Astrocyte of the cerebellum (primary cell): Measurements from ENCODE around the gene ARTN.

Experiments
- DNase-seq: peaks from one replicate; pipeline ENCODE4 v3.0.0-alpha.2; 2011; ENCODE audit warnings: low read depth
- H3K4me3 ChIP-seq: 2 replicates; pipeline ENCODE4 v1.5.1; 2011; ENCODE audit warnings: mild to moderate bottlenecking, low read depth, low read length, moderate library complexity
- in situ Hi-C: cut with HindIII; loops from 2 replicates; pipeline ENCODE4 v1.10.0; 2017; ENCODE audit warnings: low sequenced_read_pairs
- TF ChIP-seq, protein P1 (sequence below): IDR thresholded peaks from 2 replicates; pipeline ENCODE4 v1.5.1; 2012; ENCODE audit warnings: low read length, low read depth, moderate library complexity, mild to moderate bottlenecking; ENCODE audit errors: missing control alignments

The ARTN gene, protein sequence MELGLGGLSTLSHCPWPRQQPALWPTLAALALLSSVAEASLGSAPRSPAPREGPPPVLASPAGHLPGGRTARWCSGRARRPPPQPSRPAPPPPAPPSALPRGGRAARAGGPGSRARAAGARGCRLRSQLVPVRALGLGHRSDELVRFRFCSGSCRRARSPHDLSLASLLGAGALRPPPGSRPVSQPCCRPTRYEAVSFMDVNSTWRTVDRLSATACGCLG

DNA sequence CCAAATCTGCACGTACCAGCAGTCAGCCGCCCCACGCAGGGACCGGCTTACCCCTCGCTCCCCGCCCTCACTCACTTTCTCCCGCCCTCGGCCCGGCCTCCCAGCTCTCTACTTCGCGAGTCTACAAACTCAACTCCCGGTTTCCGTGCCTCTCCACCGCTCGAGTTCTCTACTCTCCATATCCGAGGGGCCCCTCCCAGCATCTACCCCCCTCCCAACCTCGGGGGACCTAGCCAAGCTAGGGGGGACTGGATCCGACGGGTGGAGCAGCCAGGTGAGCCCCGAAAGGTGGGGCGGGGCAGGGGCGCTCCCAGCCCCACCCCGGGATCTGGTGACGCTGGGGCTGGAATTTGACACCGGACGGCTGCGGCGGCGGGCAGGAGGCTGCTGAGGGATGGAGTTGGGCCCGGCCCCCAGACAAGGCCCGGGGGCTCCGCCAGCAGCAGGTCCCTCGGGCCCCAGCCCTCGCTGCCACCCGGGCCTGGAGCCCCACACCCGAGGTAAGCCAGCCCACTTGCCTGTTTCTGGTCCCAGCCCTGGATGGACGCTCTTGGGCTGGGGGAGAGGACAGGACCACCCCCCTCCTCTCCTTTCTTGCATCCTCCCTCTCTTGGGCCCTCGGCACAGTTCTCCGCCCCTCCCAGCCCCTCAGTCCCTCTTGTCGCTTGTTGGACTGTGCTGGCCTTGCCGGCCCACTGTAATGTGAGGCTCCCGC is at the start of gene ARTN:
ARTN (plus strand) TSS at position 416 of the 715 bp plus-strand sequence. CDS start 1,856 bp downstream, outside the sequence.
- DNase-seq: no peak
- TF ChIP-seq, protein P1, sequence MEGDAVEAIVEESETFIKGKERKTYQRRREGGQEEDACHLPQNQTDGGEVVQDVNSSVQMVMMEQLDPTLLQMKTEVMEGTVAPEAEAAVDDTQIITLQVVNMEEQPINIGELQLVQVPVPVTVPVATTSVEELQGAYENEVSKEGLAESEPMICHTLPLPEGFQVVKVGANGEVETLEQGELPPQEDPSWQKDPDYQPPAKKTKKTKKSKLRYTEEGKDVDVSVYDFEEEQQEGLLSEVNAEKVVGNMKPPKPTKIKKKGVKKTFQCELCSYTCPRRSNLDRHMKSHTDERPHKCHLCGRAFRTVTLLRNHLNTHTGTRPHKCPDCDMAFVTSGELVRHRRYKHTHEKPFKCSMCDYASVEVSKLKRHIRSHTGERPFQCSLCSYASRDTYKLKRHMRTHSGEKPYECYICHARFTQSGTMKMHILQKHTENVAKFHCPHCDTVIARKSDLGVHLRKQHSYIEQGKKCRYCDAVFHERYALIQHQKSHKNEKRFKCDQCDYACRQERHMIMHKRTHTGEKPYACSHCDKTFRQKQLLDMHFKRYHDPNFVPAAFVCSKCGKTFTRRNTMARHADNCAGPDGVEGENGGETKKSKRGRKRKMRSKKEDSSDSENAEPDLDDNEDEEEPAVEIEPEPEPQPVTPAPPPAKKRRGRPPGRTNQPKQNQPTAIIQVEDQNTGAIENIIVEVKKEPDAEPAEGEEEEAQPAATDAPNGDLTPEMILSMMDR: no peak
- H3K4me3 ChIP-seq: peak within 1 kb of the TSS; percentile 39
- in situ Hi-C loops: no loop called here

DNA sequence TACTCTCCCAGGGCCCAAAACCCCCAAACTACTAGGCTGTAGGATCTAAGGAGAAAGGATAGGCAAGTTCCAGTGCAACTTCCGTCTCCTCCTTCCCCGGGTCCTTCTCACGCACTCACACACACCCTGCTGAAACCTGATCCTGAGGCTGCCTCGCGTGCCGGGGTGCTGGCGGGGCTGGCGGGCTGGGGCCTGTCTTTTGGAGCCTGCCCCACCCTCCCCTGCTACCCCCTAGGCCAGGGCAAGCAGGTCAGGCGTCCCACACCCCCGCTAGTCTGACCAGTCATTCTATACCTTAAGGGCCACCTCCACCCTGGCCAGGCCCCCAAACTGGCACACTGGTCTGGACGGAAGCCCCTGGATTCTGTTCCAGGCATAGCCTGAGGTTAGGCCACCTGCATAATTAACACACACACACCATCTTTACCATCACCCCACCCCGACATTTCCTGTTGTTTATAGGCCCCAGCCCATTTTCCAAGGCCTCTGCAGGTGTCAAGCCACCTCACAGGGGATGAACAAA is 48.3 kb upstream of the ARTN start:
- DNase-seq: no peak
- in situ Hi-C loops: no loop called here

DNA sequence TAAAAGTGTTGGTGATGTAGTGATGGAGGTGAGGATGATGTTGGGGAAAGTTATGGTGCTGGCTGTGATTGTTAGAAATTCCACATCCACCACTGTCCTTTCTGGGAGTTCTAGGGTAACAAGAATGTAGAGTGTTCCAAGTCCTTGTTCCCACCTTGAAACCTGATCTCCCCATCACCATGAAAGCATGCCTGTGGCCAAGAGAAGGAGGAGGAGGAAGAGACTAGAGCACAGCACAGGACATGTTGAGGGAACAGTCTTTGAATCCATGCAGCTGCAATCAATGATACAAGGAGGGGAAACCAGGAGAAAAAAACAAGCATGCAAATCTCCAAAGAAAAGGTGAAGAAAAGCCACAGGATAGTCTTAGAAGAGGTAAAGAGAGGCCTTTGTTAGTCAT is 45.9 kb upstream of the ARTN start:
- in situ Hi-C loops: no loop called here
- TF ChIP-seq, protein P1: no peak
- DNase-seq: no peak
- no peak overlapping the region for H3K4me3 ChIP-seq

More for the DNA sequence above, 48.3 kb upstream of the ARTN start:
- TF ChIP-seq, protein P1: no peak
- no peak overlapping the region for H3K4me3 ChIP-seq

DNA sequence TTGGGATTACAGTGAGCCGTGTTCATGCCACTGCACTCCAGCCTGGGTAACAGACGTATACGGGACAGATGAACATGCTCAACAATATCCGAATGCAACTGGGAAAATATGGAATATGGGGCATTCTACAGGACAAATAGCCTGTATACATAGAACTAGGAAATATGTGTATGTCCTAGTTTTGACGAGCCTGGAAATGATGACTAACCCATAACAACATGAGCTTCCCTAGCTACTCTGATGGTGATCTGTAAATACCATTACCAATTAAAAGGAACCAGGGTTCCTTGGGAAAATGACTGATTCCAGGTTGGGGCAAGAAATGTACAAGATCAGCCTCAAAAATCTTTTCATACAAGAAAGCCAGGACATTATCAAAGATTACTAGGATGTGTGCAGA is 42.8 kb upstream of the ARTN start:
- in situ Hi-C loops: no loop called here
- TF ChIP-seq, protein P1: no peak
- DNase-seq: no peak
- H3K4me3 ChIP-seq: no peak overlapping the region

DNA sequence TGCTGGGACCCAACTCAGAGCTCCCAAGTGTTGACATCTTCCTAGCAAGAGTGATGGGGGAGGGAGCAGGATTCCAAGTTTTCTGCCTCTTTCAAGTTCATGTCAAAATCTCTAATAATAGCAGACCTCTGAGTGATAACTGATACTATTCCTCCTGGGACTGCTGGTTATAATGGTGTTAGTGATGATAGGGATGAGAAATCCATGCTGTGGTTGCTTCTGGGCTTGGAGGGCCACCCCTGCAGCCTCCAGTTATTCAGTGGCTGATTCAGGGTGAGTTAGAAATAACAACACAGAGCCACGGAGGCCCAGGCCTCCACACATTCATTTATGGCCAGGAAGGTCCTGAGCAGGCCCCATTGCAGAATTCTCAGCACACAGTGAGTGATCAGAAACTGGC is 40.6 kb upstream of the ARTN start:
- DNase-seq: no peak
- no peak overlapping the region for H3K4me3 ChIP-seq
- in situ Hi-C loops: no loop called here
- TF ChIP-seq, protein P1: no peak

DNA sequence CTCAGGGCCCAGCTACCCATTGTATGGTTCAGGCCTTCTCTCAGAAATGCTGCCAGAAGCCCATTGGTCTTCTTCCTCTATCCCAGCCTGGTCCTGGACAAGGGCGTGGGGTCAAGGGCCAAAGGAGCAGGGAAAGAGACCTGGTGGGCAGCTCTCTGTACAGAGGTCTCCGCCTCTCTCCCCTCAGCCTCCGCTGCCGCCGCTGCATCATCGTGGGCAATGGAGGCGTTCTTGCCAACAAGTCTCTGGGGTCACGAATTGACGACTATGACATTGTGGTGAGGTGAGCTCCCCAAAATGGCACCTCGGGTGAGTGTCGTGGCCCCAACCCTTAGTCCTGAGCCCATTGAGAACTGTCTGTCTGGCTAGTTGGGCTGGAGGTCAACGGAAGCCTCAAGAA is 34.6 kb upstream of the ARTN start:
- H3K4me3 ChIP-seq: no peak overlapping the region
- no peak for DNase-seq
- in situ Hi-C loops: no loop called here
- TF ChIP-seq, protein P1: no peak
